HG02852 (cell line): ENCODE data around the gene SNTB2.
"Not testable (repeated sequence)": the region's sequence is repeated elsewhere in the genome, so short reads cannot be mapped to it uniquely, and the experiment has no call there.

Experiments
- ATAC-seq: cut with Tn5 transposase; IDR thresholded peaks from one replicate; pipeline ENCODE4 v1.9.1; 2021; ENCODE audit warnings: mild to moderate bottlenecking, moderate library complexity; ENCODE audit not compliant: unreplicated experiment

SNTB2 gene

GRCh38 chr16:69283851-69284250 lies 96.9 kb downstream of the SNTB2 start:
- ATAC-seq = no peak

DNA sequence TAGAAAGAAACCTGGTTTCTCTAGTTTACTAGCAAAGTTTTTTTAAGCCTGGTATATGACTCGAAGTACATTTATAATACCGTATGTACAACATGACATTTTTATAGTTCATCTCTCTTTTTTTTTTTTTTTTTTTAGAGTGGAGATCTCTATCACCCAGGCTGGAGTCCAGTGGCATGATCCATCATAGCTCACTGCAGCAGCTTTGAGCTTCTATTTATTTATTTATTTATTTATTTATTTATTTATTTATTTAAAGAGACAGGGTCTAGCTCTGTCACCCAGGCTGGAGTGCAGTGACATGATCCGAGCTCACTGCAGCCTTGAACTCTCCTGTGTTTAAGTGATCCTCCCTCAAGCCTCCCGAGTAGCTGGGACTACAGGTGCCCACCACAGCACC lies 98.3 kb downstream of the SNTB2 start:
- ATAC-seq = no peak

DNA sequence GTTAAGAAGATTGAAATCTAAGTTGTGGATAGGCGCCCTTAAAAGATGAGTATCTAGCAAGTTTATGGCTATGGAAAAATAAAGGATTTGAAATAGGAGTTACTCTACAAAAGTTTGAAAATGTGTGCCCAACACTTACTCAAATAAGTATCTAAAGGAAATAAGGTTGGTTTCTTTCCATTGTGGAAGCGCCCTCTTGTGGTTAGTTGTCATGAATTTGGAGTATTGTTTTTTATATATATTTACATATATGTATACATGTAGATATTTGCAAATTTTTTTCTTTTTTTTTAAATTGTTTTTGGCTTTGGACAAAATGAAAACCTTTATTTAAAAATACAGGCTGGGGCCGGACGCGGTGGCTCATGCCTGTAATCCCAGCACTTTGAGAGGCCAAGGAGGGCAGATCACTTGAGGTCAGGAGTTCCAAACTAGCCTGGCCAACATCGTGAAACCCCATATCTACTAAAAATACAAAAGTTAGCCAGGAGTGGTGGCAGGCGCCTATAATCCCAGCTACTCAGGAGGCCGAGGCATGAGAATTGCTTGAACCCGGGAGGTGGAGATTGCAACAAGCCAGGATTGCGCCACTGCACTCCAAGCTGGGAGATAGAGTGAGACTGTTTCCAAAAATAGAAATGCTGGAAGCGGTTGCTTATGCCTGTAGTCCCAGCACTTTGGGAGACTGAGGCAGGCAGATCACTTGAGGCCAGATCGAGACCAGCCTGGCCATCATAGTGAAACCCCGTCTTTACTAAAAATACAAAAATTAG lies 100.2 kb downstream of the SNTB2 start:
- ATAC-seq = no peak

DNA sequence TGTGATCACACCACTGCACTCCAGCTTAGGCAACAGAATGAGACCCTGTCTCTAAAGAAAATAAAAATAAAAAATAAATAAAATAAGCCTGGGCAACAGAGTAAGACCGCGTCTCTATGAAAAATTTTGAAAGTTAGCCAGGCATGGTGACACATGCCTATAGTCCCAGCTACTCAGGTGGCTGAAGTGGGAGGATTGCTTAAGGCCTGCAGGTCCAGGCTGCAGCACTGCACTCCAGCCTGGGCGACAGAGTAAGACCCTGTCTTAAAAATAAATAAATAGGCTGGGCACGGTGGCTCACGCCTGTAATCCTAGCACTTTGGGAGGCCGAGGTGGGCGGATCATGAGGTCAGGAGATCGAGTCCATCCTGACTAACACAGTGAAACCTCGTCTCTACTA lies 104.7 kb downstream of the SNTB2 start:
- ATAC-seq = not testable (repeated sequence)

DNA sequence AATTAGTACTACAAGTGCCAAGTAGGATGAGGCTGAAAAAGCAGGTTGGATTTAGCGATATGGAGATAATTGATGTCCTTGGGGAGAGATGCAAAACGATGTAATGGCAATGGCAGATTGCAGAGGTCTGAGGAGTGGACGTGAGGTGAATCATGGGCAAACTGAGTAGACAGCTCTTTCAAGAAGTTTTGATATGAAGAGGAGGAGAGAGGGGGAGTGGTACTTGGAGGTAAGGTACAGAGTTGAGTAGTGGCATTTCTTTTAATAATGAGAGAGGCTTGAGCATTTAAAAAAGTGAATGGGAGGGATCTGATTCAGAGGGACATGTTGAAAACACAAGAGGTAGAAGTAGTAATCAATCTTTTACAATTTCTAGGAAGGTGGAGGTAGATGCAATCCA lies 106.4 kb downstream of the SNTB2 start:
- ATAC-seq = no peak

DNA sequence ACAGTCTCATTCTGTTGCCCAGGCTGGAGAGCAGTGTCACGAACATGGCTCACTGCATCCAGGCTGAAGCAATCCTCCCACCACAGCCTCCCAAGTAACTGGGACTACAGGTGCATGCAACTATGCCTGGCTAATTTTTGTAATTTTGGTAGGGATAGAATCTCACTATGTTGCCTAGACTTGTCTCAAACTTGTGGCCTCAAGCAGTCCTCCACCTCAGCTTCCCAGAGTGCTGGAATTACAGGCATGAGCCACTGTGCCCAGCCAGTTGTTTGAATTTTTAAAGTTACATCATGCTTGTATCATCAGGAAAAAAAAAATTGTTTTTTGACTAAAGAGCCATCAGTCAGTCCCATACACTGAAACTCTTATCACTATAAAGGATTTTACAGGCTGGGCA lies 107.1 kb downstream of the SNTB2 start:
- no peak for ATAC-seq

- ATAC-seq = not testable (repeated sequence)
These were observed 109.8 kb downstream of the SNTB2 start for GRCh38 chr16:69296771-69297170.

DNA sequence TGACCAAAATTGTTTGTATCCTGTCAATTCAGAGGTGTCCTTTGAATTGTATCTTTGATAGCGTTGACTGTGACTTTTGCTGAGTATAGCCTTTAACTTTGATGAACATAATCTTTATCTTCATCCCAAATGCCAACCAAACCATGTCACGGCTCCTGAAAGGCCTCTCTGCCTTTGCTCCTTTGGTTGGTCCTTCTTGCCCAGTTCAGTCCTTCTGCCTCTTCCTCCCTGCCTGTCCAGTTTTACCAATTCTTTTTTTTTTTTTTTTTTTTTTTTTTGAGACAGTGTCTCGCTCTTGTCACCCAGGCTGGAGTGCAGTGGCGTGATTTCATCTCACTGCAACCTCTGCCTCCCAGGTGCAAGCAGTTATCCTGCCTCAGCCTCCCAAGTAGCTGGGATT lies 111.3 kb downstream of the SNTB2 start:
- ATAC-seq = no peak

DNA sequence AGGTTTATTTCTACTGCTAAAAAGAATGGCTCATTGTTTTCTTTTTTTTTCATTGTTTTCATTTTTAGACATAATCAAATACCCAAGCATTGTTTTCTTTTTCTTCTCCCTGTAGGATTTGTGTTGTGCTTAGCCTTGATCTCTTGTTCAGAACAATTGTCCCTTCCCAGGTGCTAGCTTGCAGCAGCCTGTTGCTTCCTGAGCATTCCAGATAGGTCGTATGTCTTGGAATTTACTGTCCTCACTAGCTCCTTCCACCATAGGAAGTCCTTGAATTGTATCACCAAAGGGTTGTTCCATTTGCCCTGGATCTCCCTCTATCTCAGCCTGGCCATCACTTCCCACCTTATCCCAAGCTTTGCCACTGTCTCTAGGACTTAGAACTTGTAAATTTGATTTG lies 114.2 kb downstream of the SNTB2 start:
- no peak for ATAC-seq

- no peak for ATAC-seq
These were observed 114.9 kb downstream of the SNTB2 start for GRCh38 chr16:69301861-69302260.

- no peak for ATAC-seq
These were observed 115.3 kb downstream of the SNTB2 start for GRCh38 chr16:69302301-69302700.

DNA sequence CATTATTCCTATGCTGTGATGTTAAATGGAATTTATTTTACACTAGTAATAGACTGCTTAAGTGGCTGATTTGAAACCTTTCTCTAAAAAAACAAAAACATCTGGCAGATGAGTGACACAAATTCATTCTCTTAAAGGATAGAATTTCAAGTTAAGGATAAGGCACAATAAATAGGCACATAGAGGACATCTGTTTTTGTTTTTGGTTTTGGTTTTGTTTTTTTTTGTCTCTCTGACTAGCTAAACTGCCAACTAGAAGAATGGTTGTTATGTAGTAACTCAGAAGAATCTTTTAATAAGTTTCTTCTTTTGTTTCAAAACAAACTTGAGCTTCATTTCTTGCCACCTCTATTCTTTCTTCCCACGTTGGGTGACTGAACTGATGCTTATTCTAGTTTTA lies 119.1 kb downstream of the SNTB2 start:
- ATAC-seq = no peak

GRCh38 chr16:69307091-69307490 lies 120.1 kb downstream of the SNTB2 start:
- ATAC-seq = no peak

GRCh38 chr16:69307856-69308255 lies 120.9 kb downstream of the SNTB2 start:
- no peak for ATAC-seq

DNA sequence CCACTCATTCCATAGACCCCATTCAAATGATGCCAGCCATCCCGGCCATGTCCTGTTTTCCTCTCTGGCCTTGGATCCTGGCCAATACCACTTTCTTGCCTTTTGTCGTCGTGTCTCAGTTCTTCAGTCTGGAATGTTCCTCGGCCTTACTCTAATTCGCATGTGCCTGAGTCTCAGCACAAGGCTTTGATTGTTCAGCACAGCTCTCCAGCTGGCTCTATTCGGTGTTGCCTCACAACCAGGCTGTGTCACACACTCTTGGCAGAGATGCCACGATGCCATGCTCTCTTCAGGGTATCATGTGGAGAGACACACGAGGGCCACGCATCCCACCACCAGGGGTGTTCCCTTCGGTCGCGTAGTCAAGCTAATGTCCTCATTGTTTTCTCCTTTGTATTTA lies 122.4 kb downstream of the SNTB2 start:
- ATAC-seq = no peak

DNA sequence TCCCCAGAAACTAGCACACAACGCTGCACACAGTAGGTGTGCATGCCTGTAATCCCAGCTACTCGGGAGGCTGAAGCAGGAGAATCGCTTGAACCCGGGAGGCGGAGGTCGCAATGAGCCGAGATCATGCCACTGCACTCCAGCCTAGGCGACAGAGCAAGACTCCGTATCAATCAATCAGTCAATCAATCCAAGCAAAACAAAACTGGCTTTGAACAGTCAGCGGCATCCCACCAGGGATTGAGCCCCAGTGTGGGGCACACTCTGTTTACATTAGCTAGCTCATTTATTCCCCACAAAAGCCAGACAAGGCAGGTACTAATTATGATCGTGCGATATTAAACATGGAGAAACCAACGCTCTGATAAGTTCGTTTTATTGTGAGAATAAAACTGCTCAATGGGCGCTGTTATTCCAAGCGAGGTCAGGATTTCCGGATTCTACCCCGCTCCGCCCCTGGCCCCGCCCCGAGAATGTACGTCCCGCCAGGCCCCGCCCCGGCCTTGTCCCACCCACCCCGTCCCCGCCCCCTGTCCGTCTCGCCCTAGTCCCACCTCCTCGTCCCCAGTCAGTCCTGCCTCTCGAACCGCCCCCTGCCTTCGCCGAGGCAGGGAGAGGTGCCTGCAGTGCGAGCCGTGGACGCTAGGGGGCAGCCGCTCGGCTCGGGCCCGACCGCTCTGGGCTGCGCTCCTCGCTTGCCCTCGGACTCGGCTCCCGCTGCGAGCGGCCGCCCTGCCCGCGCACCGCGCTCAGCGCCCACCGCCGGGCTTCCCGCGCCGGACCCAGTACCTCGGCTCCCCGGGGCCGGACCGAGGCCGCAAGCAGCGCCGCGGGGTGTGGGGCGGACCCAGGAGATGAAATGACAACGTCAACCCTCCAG lies 123.9 kb downstream of the SNTB2 start, which contains the start of gene VPS4A:
TSS of gene VPS4A (plus strand) at position 698 of the 880 bp plus-strand sequence. CDS start at position 860, 162 bp downstream.
- ATAC-seq = peak; percentile 92

GRCh38 chr16:69311533-69312387 lies 124.8 kb downstream of the SNTB2 start:
- ATAC-seq = peak; percentile 47

GRCh38 chr16:69313469-69313868 lies 126.5 kb downstream of the SNTB2 start:
- ATAC-seq = no peak

GRCh38 chr16:69314534-69314933 lies 127.6 kb downstream of the SNTB2 start:
- ATAC-seq = no peak

DNA sequence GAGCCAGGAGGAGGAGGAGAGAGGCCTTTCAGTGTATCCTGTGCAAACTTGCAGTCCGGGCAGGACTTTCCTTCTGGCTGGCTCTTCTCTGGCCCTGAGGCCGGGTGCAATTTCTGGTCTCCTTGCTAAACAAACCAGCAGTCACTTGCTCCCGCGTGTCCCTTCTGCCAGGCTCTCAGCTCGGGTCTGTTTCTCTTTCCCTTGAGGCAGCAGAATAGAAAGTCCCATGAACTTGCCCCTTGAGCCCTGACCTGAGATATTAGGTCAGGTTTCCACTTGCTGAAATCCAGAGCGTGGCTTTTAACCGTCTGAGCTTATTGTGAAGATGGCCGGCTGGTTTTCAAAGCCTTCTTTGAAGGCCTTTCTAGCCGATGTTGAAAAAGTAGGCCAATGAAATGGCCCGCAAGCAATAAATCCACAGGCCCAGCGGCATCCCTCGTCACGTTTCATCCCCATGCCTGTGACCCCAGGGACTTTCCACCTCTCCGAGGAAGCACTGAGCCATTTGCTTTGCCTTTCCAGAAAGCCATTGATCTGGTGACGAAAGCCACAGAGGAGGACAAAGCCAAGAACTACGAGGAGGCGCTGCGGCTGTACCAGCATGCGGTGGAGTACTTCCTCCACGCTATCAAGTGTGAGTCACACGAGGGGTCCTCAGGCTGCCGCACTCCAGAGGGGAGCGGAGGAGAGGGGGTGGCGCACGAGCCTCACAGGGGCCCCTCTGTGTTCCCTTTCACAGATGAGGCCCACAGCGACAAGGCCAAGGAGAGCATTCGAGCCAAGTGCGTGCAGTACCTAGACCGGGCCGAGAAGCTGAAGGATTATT lies 128.7 kb downstream of the SNTB2 start:
- ATAC-seq = no peak
